HG03135 (cell line): ENCODE measurements around the gene ADAMTS14.

Source experiments
- ATAC-seq: cut with Tn5 transposase; IDR thresholded peaks from one replicate; pipeline ENCODE4 v1.9.1; 2021; ENCODE audit warnings: mild to moderate bottlenecking, moderate library complexity; ENCODE audit not compliant: unreplicated experiment

Gene ADAMTS14

DNA sequence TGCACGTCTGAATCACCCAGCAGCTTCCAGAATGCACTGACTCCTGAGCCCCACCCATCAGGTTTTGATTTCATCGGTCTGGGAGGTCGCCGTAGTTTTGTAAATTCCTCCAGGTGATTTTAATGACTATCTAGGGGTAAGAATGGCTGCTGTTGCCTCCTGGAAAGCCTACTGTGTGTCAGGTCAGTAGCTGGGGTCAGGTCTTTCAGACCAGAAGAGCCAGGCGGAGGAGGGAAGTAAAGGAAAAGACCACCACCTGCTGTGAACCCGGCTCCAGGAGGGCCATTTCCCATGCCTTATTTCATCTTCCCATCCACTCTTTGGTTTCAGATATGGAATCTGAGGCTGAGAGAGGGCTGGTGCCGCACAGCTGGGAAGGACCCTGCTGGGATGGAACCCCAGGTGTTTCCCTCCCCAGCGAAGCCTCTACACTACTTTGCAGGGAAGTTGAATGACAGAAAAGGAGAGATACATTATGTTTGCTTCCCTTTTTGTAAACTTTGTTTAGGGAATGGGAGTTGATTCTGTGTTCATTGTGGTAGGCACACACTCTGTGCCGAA, 19.8 kb downstream of the ADAMTS14 start:
- ATAC-seq: no peak

DNA sequence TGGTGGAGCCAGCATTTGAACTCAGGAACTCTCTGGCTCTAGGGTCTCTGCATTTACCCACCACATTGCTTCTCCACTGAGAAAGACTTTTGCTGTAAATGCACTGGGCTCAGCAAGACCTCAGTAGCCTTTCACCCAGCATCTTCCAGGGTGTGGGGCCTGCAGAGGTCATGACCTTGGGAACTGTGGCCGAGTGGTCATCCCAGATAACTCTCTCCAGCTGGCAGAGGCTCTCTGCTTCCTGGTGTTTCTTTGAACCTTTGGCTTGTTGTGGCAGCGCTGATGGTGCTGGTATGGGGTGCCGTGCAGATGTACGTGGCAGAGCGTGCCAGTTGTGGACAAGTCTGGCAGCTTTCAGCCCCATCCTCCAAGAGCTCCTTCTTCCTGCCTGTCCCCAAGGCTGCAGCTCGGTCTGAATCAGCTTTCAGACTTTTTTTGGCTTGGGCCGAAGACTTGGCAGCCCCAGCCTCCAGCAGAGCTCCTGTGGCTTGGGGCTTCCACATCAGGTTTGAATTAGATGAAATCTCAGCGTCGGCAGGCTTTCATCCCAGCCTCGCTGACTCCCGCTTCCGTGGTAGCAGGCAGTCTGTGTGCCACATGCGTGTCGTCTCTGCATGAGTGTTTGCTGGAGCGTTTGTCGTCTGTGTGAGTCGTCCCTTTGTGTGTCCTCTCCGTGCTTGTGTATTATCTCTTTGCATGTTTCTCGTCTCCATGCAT, 21.5 kb downstream of the ADAMTS14 start:
- ATAC-seq: no peak

DNA sequence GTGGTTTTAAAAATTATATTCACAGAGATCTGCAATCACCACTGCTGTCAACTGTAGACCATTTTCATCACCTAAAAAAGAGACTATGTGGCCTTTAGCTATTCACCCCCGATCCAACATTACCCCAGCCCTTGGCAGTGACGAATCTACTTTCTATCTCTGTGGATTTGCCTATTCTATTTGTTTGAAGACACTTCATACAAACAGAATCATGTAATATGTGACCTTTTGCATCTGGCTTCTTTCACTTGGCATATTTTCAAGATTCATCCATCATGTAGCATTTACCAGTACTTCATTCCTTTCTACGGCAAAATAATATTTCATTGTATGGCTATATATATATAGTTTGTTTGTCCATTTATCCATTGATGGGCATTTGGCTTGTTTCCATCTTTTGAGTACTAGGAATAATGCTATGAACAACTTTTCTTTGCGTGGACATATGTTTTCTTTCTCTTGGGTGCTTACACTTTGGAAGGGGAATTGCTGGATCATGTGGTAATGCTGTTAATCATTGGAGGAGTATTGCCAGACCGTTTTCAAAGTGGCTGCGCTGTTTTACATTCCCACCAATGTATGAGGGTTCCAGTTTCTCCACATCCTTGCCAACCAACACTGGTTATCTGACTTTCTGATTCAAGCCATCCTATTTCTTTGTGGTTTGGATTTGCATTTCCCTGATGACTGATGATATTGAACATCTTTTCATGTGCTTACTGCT, 22.3 kb downstream of the ADAMTS14 start:
- ATAC-seq: no peak

DNA sequence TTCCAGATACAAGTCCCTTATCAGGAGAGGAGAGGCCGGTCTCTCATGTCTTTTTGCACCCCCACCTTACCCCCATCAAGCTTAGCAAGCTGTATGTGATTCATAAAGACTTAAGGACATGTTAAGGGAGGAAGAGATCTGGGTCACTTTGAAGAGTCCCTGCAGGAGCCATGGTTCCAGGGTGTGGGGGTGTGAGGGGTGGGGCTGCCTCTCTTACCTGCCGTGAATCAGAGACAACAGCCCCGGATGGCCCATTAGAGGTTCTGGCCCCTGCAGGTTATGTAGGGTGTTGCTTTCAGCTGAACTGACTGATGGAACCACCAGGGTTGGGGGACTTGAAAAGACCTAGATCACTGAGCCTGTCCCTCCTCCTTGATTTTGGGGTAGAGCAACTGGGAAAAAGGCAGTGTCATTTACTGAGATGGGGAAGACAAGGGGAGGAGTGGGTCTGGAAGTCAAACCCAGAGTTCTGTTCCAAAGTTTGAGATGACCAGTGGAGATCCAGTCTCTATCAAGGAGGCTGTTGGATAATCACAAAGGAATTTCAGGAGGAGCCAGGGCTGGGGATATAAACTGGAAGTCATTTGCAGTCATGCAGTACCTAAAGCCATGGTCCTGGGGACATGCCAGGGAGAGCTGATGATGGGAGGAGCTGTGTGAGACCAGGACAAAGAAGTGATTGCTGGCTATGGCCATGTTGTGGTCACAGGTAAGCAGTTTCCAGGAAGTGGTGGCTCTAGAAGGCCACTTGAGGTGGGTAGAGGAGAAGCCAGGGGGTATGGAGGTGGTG, 23.1 kb downstream of the ADAMTS14 start:
- no peak for ATAC-seq

DNA sequence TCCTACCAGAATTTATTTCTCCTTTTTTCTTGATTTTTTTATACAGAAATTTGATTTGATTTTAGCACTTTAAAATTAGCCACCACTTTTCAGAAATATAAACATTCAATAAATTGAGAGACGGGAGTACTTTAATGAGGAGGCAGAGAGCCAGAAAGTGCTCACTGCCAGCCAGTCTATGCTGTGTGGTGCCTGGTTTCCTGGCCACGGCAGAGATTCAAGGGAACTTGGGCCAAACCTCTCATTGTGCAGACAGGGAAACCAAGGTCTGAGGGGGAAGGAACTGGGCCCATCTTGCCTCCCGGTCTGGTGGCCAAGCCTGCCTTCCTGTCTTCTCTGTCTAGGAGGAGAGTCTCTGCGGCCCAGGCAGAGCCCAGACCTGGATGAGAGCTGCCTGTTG, 25.9 kb downstream of the ADAMTS14 start:
- ATAC-seq: no peak

DNA sequence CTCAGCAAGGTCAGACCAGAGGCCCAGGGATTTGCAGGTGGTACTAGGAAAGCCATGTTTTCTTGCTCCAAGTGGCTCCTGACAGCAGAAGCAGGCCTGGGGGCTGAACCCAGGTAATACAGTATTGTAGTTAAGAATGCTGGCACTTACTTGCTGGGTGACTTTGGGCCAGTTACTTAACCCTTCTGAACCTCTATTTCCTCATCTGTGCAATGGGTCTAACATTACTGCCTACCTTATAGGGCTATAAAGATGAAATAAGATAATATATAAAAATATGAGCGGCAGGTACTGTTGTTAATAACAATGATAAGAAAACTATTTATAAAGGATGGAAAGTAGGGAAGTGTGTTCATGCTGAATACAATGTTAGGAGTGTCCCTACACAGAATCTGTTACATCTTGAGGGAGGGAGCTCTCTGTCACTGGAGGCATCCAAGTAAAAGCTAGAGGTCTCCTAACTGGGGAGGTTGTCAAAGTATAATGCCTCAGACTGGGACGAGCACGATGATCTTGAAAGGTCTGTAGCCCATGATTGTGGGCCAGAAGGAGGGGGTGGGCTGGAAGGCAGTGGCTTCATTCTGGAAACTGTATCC, 26.9 kb downstream of the ADAMTS14 start:
- ATAC-seq: no peak

DNA sequence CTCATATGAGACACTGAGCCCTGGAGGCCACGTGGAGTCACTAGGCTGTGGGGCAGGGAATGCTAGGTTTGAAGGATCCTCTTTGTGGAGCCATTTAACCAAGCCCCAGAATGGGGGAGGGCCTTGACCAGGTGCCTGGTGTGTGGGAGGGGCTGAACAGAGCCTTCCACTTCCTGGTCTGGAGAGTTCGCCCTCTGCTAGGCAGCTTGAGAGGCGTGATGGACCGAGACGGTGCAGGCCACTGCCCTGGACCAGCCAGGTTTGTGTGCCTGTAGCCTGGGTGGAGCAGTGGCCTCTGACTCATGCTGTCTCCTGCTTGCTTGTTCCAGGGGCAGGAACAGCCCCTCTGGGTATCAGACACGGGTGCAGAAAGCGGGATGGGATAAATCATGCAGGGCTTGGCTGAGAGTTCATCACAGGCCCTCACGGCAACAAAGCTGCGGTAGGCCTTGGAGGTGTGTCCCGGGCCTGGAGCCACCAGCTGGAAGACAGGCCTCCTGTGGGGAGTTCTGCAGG, 27.4 kb downstream of the ADAMTS14 start:
- no peak for ATAC-seq

DNA sequence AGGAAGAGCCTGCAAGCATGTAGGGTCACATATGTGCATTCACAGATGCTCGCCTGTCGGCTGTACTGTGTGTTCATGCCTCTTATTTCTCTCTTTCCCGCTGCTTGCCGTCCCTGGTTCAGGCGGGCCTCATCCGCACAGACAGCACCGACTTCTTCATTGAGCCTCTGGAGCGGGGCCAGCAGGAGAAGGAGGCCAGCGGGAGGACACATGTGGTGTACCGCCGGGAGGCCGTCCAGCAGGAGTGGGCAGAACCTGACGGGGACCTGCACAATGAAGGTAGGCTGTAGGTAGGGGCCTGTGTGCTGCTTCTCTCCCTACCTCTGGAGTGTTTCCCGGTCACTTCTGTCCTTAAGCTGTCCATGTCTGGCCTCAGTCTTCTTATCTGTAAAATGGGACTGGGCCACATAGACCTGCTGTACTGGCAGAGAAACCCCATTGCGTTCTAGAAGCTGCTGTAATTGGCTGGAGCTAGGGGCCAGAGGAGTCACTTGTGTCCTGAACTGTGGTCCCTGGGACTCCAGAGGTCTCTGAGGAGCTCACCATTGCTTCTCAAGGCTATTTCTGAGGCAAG, 30.0 kb downstream of the ADAMTS14 start:
- ATAC-seq: no peak

DNA sequence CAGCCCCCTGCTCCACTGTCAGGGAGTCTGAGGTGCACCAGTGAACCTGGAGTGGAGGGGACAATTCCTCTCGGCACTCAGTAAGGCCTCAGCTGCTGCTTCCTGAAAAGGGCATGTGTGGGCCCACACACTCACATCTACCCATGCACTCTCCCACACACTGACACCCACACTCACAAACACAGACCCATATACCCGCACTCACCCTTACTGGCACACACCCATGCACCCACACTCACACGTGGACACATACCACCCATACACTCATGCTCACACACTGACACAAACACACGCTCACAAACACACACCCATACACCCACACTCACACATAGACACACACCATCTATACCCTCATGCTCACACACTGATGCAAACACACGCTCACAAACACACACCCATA, 31.9 kb downstream of the ADAMTS14 start:
- ATAC-seq: no peak

DNA sequence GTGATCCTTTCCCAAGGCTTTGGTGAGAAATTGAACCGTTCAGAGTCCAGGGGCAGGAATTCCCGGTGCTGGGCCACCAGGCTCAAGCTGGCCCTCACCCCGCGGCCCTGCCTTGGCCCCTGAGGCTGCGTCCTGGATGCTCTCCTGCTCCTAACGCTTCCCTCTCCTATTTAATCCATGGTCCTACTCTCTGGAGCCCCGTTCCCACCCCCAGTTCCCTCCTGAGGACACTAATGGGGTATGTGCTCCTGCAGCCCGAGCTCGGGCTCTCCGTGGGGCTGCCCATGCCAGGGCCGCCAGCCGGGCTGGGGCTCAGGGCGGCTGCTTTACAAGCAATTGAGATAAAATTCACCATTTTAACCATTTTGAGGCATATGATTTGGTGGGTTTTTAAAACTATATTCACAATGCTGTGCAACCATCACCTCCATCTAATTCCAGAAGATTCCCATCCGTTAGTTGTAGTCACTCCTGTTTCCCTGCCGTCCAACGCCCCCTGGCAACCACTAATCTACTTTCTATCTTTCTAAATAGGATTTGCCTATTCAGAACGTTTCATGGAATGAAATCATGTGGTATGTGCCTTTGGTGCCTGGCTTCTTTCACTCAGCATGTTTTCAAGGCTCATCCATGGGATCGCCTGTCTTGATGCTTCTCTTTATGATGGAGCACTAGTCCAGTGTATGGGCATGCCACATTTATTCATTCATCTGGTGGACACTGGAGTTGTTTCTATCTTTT, 33.0 kb downstream of the ADAMTS14 start:
- ATAC-seq: no peak

DNA sequence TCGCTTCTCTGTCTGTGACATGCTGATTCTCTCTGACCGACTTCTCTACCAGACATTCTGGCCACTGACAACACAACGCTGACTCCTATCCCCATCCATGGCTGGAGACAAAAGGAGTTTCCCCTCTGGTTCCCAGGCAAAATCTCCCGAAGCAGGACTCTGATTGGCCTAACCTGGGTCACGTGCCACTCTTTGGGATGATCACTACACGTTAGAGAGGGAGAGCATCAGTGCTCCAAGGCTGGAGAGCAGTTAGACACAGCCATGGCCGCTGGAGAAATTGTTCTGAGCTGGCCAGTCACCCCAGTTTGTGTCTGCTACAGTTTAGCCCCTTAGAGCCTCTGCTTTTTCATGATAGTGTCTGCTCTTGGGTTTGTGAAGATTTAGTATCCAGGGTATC, 38.9 kb downstream of the ADAMTS14 start:
- ATAC-seq: no peak

DNA sequence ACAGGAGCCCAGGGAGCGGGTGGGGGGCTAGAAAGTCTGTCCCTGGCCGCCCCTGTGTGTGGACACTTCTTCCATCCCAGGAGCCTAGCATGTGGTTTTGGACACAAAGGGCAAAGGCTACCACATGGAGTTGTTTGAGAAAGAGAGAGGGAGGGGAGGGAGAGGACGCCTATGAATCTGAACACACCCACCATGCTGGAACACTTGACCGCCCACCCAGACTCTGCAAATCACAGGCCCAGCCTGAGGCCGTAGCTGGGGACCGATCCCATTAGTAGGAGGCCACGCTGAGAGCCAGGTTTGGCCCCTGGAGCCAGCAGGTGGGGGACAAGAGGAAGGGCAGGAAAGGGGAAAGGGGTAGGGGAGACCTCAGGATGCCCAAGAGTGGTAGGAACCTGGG, 39.6 kb downstream of the ADAMTS14 start:
- no peak for ATAC-seq

DNA sequence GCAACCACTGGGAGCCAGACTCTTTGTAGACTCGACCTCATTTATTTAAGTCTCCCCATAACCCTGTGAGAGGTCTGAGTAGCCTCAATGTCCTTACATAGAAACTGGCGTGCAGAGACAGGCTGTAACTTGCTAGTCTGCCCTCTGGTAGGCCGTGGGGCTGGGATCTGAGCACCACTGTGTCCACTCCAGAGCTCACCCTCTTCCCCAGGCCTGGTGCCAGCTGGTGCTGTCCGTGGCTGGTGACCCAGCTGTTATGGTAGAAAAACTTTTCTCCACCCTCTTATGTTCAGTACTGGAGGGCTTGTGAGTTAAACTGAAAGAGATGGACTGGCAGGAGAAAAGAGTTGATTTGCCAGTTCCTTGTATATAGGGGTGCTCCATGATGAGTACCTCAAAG, 41.9 kb downstream of the ADAMTS14 start:
- ATAC-seq: no peak

DNA sequence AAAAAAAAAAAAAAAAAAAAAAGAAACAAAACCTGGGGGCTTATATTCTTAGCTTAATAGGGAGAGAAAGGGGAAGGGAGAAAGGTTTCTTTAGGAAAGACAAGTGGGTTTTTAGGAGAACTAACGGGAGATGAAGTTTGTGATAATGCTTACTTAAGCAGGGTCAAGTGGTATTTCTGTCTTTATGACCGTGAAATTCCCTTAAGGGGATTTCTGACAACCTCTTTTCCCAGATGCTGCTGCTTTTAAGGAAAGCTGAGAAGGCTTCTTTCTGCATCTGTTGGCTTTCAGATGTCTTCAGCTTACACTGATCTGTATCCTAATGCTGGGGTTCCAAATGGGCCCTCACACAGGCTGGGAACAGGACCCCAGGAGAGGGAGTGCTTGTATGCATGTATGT, 42.6 kb downstream of the ADAMTS14 start:
- no peak for ATAC-seq

DNA sequence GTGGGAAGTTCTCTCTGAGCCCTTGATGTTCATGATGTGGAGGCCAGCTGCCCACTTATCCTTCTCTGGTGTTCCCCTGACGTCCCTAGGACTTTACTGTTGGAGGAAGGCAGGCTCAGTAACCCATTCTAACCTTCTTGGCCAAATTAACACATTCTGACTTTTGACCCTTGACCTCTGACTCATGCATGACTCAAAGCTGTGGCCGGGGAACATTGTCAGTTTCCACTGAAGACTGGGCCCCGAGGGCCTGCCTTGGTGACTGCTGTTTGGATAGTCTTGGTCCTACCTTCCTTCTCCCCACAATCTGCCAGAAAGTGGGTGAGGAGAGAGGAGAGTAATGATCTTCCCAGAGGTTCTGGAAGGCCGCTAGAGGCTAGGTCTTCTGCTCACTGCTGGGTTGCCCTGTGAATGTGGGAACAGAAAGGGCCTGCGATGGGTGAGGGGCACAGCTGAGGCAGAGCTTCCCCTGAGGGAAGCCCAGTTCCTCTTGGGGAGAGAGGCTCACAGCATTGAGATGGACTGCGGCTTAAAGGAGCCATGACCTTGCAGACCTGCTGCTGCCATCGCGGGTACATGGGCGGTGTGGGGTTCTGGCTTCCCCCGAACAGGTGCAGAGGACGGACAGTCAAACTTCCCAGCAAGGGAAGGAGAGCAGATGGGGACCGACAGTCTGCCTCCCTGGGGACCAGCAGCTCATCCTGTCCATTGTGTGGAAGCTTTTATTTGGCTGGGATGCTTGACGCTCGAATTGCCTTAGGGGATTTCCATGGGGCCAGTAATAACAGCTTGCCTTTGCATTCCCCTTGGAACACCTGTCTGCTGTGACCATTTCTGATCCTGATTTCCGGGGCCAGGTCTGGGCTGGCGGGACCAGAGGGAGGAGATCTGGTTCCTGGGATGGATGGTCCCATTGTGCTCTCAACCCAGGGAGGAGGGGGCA, 43.8 kb downstream of the ADAMTS14 start:
- no peak for ATAC-seq

DNA sequence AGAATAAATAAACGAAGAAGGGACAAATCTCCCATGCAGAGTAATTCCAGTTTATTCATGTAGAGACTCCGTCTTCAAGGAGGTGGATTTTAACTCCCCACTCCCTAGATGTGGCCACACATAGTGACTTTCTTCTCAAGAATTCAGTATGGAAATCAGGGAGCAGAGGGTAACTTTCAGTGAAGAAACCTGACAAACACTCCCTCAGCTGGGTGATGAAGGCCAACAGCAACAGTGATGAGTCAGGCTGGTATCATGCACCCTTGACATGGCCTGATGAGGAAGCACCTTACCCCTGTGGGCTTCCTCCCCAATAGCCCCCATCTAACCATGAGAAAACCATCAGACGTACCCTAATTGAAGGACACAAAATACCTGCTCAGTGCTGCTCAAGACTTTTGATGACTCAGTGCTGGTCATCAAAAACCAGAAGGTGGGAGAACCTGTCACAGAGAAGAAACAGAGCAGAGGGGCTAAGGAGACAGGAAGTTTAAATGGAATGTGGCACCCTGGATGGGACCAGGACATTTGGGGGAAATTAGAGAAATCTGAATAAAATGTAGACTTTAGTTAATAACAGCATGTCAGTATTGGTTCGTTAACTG, 50.6 kb downstream of the ADAMTS14 start:
- no peak for ATAC-seq

DNA sequence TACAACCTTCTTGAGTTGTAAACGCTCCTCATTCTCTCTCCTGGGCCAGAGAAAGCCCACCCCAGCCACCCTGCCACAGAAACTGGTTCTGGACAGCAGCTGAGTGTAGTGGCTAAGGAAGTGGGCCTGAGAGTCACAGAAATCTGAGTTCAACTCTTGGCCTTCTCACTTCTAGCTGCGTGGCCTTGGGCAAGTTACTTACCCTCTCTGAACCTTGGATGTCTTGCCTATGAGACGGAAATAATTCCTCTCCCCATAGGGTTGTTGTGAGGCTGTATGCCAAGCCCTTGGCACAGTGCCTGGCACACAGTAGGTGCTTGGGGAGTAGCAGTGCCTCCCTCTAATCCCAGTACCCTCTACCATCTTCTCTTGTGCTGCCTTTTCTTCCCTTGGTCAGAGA, 51.5 kb downstream of the ADAMTS14 start:
- ATAC-seq: no peak

DNA sequence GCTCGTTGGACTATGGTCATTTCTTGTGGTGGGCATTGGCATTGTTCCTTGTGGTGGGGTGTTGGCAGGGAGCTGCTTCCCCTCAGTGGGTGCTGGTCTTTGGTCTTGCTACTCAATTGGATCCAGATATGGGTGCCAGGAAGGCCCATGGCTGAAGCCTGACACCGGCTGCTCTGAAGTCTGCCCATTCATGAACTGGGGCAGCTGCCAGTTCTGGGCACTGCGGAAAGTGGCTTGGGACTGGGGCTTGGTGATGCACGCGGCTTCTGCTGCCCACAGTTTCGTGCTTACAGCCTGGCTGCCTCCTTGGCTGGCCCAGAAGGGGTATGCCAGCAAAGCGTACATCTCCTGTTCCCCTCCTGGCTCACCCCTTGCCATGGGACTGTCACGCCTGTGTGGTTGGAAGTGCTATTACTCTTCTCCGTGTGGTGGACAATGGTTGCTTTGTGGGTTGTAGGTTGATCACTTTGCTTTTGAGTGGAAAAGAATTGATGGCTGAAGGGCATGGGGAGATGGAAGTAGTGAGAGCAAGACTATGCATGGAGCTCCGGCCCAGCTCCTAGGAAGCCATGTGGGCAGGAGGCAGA, 54.7 kb downstream of the ADAMTS14 start:
- ATAC-seq: no peak
